RWPE1 (cell line): ENCODE measurements around the gene GTF3C2.

Experiments
- CTCF ChIA-PET: fragments of 350-600 bp; sonication (Branson Sonifier 250); formaldehyde crosslinking; extraction: SDS; loops from one replicate; lab custom pipeline; 2021; lab: Yijun Ruan, JAX
- POLR2A ChIA-PET: fragments of 400-600 bp; formaldehyde crosslinking; extraction: SDS; loops from one replicate; lab custom pipeline; 2020; ENCODE audit warnings: antibody characterized with exemption; ENCODE audit not compliant: low non-redundant PET; lab: Yijun Ruan, JAX
- DNase-seq: peaks from one replicate; pipeline ENCODE4 v3.0.0; 2012; ENCODE audit warnings: low spot score
- H3K27ac ChIP-seq: fragments of 450-650 bp; 2 replicates; pipeline ENCODE4 v1.5.1; 2017
- TF ChIP-seq, protein P1 (sequence below): fragments of 450-650 bp; conservative IDR thresholded peaks from 2 replicates; pipeline ENCODE4 v1.5.1; 2017; ENCODE audit warnings: low read depth, mild to moderate bottlenecking

GTF3C2 gene

GRCh38 chr2:27307545-27308358 lies 48.8 kb downstream of the GTF3C2 start:
- ChIA-PET CTCF (interaction anchor here (0.8 kb wide), 1 partner anchor 9 kb away, joined by 4 read pairs; no protein-coding TSS in a partner anchor), POLR2A (no interaction called here)
- TF ChIP-seq, protein P1, sequence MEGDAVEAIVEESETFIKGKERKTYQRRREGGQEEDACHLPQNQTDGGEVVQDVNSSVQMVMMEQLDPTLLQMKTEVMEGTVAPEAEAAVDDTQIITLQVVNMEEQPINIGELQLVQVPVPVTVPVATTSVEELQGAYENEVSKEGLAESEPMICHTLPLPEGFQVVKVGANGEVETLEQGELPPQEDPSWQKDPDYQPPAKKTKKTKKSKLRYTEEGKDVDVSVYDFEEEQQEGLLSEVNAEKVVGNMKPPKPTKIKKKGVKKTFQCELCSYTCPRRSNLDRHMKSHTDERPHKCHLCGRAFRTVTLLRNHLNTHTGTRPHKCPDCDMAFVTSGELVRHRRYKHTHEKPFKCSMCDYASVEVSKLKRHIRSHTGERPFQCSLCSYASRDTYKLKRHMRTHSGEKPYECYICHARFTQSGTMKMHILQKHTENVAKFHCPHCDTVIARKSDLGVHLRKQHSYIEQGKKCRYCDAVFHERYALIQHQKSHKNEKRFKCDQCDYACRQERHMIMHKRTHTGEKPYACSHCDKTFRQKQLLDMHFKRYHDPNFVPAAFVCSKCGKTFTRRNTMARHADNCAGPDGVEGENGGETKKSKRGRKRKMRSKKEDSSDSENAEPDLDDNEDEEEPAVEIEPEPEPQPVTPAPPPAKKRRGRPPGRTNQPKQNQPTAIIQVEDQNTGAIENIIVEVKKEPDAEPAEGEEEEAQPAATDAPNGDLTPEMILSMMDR = no peak
- no peak for DNase-seq
- no peak overlapping the region for H3K27ac ChIP-seq

DNA sequence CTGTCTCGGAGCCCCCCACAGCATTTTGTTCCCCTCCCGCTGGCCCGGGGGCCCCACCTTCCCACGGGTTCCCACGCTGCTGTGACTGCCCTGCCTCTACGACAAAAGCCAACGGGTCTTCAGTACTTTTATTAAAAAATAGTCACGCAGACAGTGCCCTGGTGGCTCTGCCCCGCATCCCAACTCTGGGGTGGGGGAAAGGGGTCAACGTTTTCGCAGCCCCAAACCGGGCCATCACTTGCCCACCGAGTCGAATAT lies 49.3 kb downstream of the GTF3C2 start:
- no peak overlapping the region for H3K27ac ChIP-seq
- ChIA-PET POLR2A (no interaction called here), CTCF (no interaction called here)
- DNase-seq = no peak
- TF ChIP-seq, protein P1 = no peak

DNA sequence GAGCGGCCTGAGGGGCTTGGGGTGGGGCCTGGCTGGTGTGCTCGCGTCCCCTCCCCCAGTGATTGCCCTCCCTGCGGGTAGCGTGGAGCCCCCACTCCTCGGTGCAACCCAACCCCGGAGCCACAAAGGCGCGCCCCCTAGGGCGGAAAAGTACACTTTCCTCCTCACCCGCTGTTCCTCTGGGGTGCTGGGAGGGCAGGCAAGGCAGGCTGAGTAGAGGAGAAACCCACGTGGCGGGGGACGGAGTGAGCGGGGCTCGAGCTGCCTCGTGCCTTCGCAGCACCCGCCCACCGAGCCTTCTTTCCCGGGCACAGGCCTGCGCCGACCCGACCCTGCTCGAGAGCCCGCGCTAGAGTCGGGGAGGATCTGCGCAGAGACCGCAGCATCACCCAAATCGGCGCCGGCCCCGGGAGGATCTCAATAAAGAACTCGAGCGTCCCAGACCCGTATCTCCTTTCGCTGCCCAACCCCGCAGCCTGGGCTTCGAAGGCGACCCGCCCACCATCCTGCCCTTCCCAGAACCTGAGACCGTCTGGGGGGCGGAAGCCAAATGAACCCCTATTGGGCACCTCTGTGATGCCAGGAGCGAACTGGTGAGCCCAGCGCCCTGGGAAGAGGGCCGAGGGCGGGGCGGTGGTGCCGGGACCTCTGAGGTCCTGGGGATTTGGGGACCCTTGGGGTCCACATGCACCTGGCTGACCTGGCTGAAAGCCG lies 49.8 kb downstream of the GTF3C2 start:
- TF ChIP-seq, protein P1 = no peak
- CTCF ChIA-PET = interaction anchor here (0.5 kb wide), 2 partner anchors 76 to 174 kb away, joined by 3 read pairs; no protein-coding TSS in a partner anchor
- no peak for DNase-seq
- no peak overlapping the region for H3K27ac ChIP-seq
- POLR2A ChIA-PET = no interaction called here

DNA sequence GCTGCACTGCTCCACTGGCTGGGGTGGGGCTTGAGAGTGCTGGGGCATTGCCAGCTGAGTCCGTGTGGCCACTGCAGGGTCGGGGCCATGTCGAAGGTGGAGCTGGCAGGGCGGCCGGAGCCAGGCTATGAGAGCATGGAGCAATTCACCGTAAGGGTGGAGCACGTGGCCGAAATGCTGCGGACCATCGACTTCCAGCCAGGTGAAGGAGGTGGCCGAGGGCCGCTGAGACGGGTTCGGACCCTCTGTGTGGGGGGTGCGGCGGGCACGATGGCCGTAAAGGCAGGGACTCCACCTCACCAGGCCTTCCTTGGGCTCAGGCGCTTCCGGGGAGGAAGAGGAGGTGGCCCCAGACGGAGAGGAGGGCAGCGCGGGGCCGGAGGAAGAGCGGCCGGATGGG lies 50.4 kb downstream of the GTF3C2 start:
- ChIA-PET CTCF (interaction anchor here (0.5 kb wide), 2 partner anchors 76 to 173 kb away, joined by 3 read pairs; no protein-coding TSS in a partner anchor), POLR2A (no interaction called here)
- no peak overlapping the region for H3K27ac ChIP-seq

GRCh38 chr2:27305516-27305915 lies 51.0 kb downstream of the GTF3C2 start:
- TF ChIP-seq, protein P1 = no peak
- H3K27ac ChIP-seq = no peak overlapping the region
- POLR2A ChIA-PET = no interaction called here
- no peak for DNase-seq
- CTCF ChIA-PET = interaction anchor here (1.0 kb wide), 1 partner anchor 42 kb away, joined by 4 read pairs; no protein-coding TSS in a partner anchor

More for the DNA sequence above, 50.4 kb downstream of the GTF3C2 start:
- DNase-seq = no peak
- TF ChIP-seq, protein P1 = no peak

DNA sequence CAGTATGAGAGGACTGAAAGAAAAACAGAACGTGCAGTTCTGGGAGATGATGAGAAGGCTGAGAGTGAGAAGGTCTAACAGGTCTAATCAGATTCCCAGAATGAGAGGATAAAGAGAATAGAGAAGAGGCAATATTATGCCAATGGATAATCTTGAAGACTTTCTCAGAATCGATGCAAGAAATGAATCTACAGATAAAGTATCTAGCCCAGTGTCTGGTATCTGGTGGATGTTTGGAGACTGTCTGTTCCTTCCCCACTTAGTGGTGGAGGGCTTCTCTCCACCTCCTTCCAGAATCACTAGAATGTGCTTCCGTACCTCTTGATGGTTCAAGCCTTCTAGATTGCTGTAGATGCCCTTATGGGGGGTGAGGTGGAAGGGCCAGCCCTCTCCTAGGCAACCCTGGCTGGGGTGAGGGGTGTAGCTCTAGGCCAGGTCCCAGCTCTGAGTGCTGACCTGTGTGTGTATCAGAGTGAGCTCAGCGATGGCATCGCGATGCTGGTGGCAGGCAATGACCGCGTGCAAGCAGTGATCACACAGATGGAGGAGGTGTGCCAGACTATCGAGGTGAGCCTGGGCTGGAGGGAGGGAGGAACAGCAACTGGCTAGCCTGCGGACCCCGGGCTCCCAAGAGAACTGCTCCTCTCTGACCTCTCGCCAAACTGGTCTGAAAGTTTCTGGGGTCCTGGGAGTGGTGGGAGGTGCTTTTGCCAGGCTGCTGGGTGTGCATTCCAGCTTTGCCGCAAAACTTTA lies 51.9 kb downstream of the GTF3C2 start:
- TF ChIP-seq, protein P1 = no peak
- DNase-seq = no peak
- POLR2A ChIA-PET = no interaction called here
- CTCF ChIA-PET = interaction anchor here (0.7 to 1.0 kb wide), 2 partner anchors 41 to 254 kb away, joined by 4 read pairs; no protein-coding TSS in a partner anchor
- H3K27ac ChIP-seq = no peak overlapping the region
